Astrocyte (in vitro differentiated cells and primary cell): Measurements from ENCODE around the gene ATP6V1G2. TPM values are rescaled to one million over a fixed set of nuclear protein-coding genes. Genes with fewer than 3 reads are reported as not detected.

ENCODE experiments used
- DNase-seq: peaks from one replicate; pipeline ENCODE4 v3.0.0-alpha.2; 2010; ENCODE audit warnings: low read depth
- FAIRE-seq: peaks from 2 replicates; lab custom pipeline; 2011; peaks lifted over from hg19 to GRCh38; lab: Jason Lieb, UNC
- H2AFZ ChIP-seq: 2 replicates; pipeline ENCODE4 v1.6.0; 2012; ENCODE audit warnings: low read depth, low read length, inconsistent platforms
- H3K27ac ChIP-seq: 2 replicates; pipeline ENCODE4 v1.5.1; 2011; ENCODE audit warnings: low read depth, low read length, inconsistent platforms
- H3K27me3 ChIP-seq: 2 replicates; pipeline ENCODE4 v1.6.0; 2011; ENCODE audit warnings: low read length, inconsistent platforms; ENCODE audit not compliant: insufficient read depth
- H3K36me3 ChIP-seq: 2 replicates; pipeline ENCODE4 v1.5.1; 2011; ENCODE audit warnings: low read length, inconsistent platforms; ENCODE audit not compliant: insufficient read depth
- H3K4me1 ChIP-seq: 2 replicates; pipeline ENCODE4 v1.5.1; 2011; ENCODE audit warnings: low read length, inconsistent platforms; ENCODE audit not compliant: insufficient read depth
- H3K4me2 ChIP-seq: 2 replicates; pipeline ENCODE4 v1.6.0; 2012; ENCODE audit warnings: low read length, inconsistent platforms
- H3K4me3 ChIP-seq: 2 replicates; pipeline ENCODE4 v1.5.1; 2011; ENCODE audit warnings: low read depth, mild to moderate bottlenecking, low read length, inconsistent platforms; ENCODE audit not compliant: insufficient read depth
- H3K79me2 ChIP-seq: 2 replicates; pipeline ENCODE4 v1.6.0; 2012; ENCODE audit warnings: mild to moderate bottlenecking, low read length, inconsistent platforms; ENCODE audit not compliant: insufficient read depth
- H3K9ac ChIP-seq: 2 replicates; pipeline ENCODE4 v1.6.0; 2012; ENCODE audit warnings: mild to moderate bottlenecking, low read length, inconsistent platforms
- H3K9me3 ChIP-seq: 2 replicates; pipeline ENCODE4 v1.5.1; 2012; ENCODE audit warnings: low read depth, mild to moderate bottlenecking, low read length, inconsistent platforms; ENCODE audit not compliant: insufficient read depth
- H4K20me1 ChIP-seq: 2 replicates; pipeline ENCODE4 v1.6.0; 2012; ENCODE audit warnings: low read length, inconsistent platforms; ENCODE audit not compliant: insufficient read depth
- H3K27ac Mint-ChIP-seq: one replicate; pipeline ENCODE4 v1.8.0; 2021; ENCODE audit warnings: mild to moderate bottlenecking, mixed read lengths; ENCODE audit not compliant: unreplicated experiment
- H3K27me3 Mint-ChIP-seq: one replicate; pipeline ENCODE4 v1.8.0; 2021; ENCODE audit warnings: low read depth, mixed read lengths; ENCODE audit not compliant: unreplicated experiment
- H3K36me3 Mint-ChIP-seq: one replicate; pipeline ENCODE4 v1.8.0; 2021; ENCODE audit warnings: low read depth, mixed read lengths; ENCODE audit not compliant: unreplicated experiment
- H3K4me1 Mint-ChIP-seq: one replicate; pipeline ENCODE4 v1.8.0; 2021; ENCODE audit warnings: low read depth, mixed read lengths; ENCODE audit not compliant: unreplicated experiment
- H3K4me3 Mint-ChIP-seq: one replicate; pipeline ENCODE4 v1.8.0; 2021; ENCODE audit warnings: mild to moderate bottlenecking, moderate library complexity, mixed read lengths; ENCODE audit not compliant: unreplicated experiment
- H3K9me3 Mint-ChIP-seq: one replicate; pipeline ENCODE4 v1.8.0; 2021; ENCODE audit warnings: mild to moderate bottlenecking, mixed read lengths; ENCODE audit not compliant: unreplicated experiment
- CTCF ChIP-seq: IDR thresholded peaks from 2 replicates; pipeline ENCODE4 v1.5.1; 2011; ENCODE audit warnings: low read depth, mild to moderate bottlenecking, inconsistent platforms, low read length, moderate library complexity; ENCODE audit not compliant: insufficient read depth
- EZH2 ChIP-seq: IDR thresholded peaks from 2 replicates; pipeline ENCODE4 v1.6.1; 2012; ENCODE audit warnings: mild to moderate bottlenecking, low read length, inconsistent platforms; ENCODE audit not compliant: insufficient read depth
- total RNA-seq: library from RNA; stranded (reverse); gene quantifications from 2 replicates; pipeline ENCODE4 v1.2.1, GENCODE V29; 2021

The ATP6V1G2 gene
- total RNA-seq, 1 donor from 2014 or later = 2.6 TPM

- Histone ChIP-seq H3K9me3 (no peaks in the 10 kb centered on the region), H3K9ac (no peak within 1 kb of the TSS), H2AFZ (no peak within 1 kb of the TSS), H3K27me3 (peaks cover 3% of the 10 kb centered on the region), H3K4me3 (no peak within 1 kb of the TSS), H3K4me1 (no peaks in the 10 kb centered on the region), H3K27ac (no peak within 1 kb of the TSS), H3K4me2 (no peak within 1 kb of the TSS), H3K79me2 (no peaks in the 10 kb centered on the region), H4K20me1 (no peaks in the 10 kb centered on the region), H3K36me3 (no peaks in the 10 kb centered on the region)
- H3K27me3 Mint-ChIP-seq = peaks cover 27% of the 10 kb centered on the region
- no peak for FAIRE-seq
- no peak within 1 kb of the TSS for H3K4me3 Mint-ChIP-seq
- H3K36me3 Mint-ChIP-seq = no peaks in the 10 kb centered on the region
- TF ChIP-seq EZH2 (no peak), CTCF (no peak)
- no peak within 1 kb of the TSS for H3K27ac Mint-ChIP-seq
- peaks cover 12% of the 10 kb centered on the region for H3K4me1 Mint-ChIP-seq
- H3K9me3 Mint-ChIP-seq = no peaks in the 10 kb centered on the region
- DNase-seq = no peak
These were observed 25.9 kb upstream of the ATP6V1G2 start, which contains the start of gene LTA for GRCh38 chr6:31572041-31572911. Gene LTA, plus strand, starts transcription at chr6:31572289. Its CDS starts 454 bp downstream, at chr6:31572743.

- H3K4me1 Mint-ChIP-seq = peaks cover 11% of the 10 kb centered on the region
- FAIRE-seq (no peak), DNase-seq (no peak)
- H3K4me2 ChIP-seq = no peak overlapping the region
- H4K20me1 ChIP-seq = no peaks in the 10 kb centered on the region
- no peaks in the 10 kb centered on the region for H3K4me1 ChIP-seq
- H3K79me2 ChIP-seq = no peaks in the 10 kb centered on the region
- no peak overlapping the region for H3K27ac Mint-ChIP-seq
- H3K27me3 Mint-ChIP-seq = peaks cover 15% of the 10 kb centered on the region
- H3K4me3 ChIP-seq = no peak overlapping the region
- peaks cover 3% of the 10 kb centered on the region for H3K27me3 ChIP-seq
- H3K4me3 Mint-ChIP-seq = no peak overlapping the region
- H3K9me3 Mint-ChIP-seq = no peaks in the 10 kb centered on the region
- H3K27ac ChIP-seq = no peak overlapping the region
- no peak overlapping the region for H2AFZ ChIP-seq
- no peak overlapping the region for H3K9ac ChIP-seq
- no peaks in the 10 kb centered on the region for H3K36me3 Mint-ChIP-seq
- no peaks in the 10 kb centered on the region for H3K36me3 ChIP-seq
- TF ChIP-seq CTCF = no peak
- no peak for TF ChIP-seq EZH2
- no peaks in the 10 kb centered on the region for H3K9me3 ChIP-seq
These were observed 23.6 kb upstream of the ATP6V1G2 start for GRCh38 chr6:31569861-31570536.
